Activated CD8-positive, alpha-beta T cell treated with anti-CD3 and anti-CD28 coated beads for 36 hours (primary cell): ENCODE measurements around the gene BPIFB2. TPM values are rescaled to one million over a fixed set of nuclear protein-coding genes. Genes with fewer than 3 reads are reported as not detected.

Source experiments
- ATAC-seq: fragments of 200-7000 bp; cut with Tn5 transposase; one replicate; pipeline ENCODE4 v1.10.0; 2021; ENCODE audit warnings: mild to moderate bottlenecking, moderate library complexity
- CTCF ChIA-PET: fragments of 350-600 bp; sonication (Branson Sonifier 250); formaldehyde crosslinking; loops from one replicate; lab custom pipeline; 2021; ENCODE audit warnings: antibody characterized with exemption; lab: Charles Lee
- POLR2A ChIA-PET: fragments of 350-600 bp; sonication (Branson Sonifier 250); formaldehyde crosslinking; loops from one replicate; lab custom pipeline; 2021; ENCODE audit warnings: antibody characterized with exemption; lab: Charles Lee
- DNase-seq: peaks from one replicate; pipeline ENCODE4 v3.0.0-alpha.2; 2020
- H3K27ac Mint-ChIP-seq: one replicate; pipeline ENCODE4 v1.8.0; 2021; ENCODE audit warnings: mild to moderate bottlenecking, mixed read lengths
- H3K27me3 Mint-ChIP-seq: one replicate; pipeline ENCODE4 v1.8.0; 2021; ENCODE audit warnings: mixed read lengths
- H3K36me3 Mint-ChIP-seq: one replicate; pipeline ENCODE4 v1.8.0; 2021; ENCODE audit warnings: low read depth, mixed read lengths
- H3K4me1 Mint-ChIP-seq: one replicate; pipeline ENCODE4 v1.8.0; 2021; ENCODE audit warnings: low read depth, mixed read lengths
- H3K4me3 Mint-ChIP-seq: one replicate; pipeline ENCODE4 v1.8.0; 2021; ENCODE audit warnings: mild to moderate bottlenecking, moderate library complexity, mixed read lengths
- H3K9me3 Mint-ChIP-seq: one replicate; pipeline ENCODE4 v1.8.0; 2021; ENCODE audit warnings: mixed read lengths
- CTCF ChIP-seq: fragments of 200-600 bp; IDR thresholded peaks from one replicate; pipeline ENCODE4 v1.8.0; 2022; ENCODE audit warnings: antibody characterized with exemption, mild to moderate bottlenecking
- intact Hi-C: fragments of 100-400 bp; cut with micrococcal nuclease; formaldehyde crosslinking; loops from one replicate; pipeline ENCODE4 v1.10.0; 2022
- total RNA-seq, 2 experiments: library from RNA; stranded (reverse); gene quantifications; one replicate each; pipeline ENCODE4 v1.2.3, GENCODE V29; 2021

The BPIFB2 gene
- not detected for total RNA-seq

GRCh38 chr20:33007376-33008335 lies at the start of gene BPIFB2:
Gene BPIFB2, plus strand, starts transcription at chr20:33007704. Its CDS starts 871 bp downstream, at chr20:33008575.
- intact Hi-C loops = no loop called here
- no peaks in the 10 kb centered on the region for H3K27me3 Mint-ChIP-seq
- no peaks in the 10 kb centered on the region for H3K36me3 Mint-ChIP-seq
- ChIA-PET CTCF (interaction anchor here (1.1 kb wide), 1 partner anchor 218 kb away, joined by 3 read pairs; no protein-coding TSS in a partner anchor), POLR2A (interaction anchor here (1.3 kb wide), 1 partner anchor 31 kb away, joined by 3 read pairs; no protein-coding TSS in a partner anchor)
- H3K4me3 Mint-ChIP-seq = no peak within 1 kb of the TSS
- H3K27ac Mint-ChIP-seq = no peak within 1 kb of the TSS
- peaks cover 3% of the 10 kb centered on the region for H3K9me3 Mint-ChIP-seq
- DNase-seq (no peak), ATAC-seq (no peak)
- TF ChIP-seq CTCF = no peak
- H3K4me1 Mint-ChIP-seq = peaks cover 6% of the 10 kb centered on the region

GRCh38 chr20:32958574-32958973 lies 48.9 kb upstream of the BPIFB2 start:
- CTCF ChIA-PET = interaction anchor here (1.0 to 1.1 kb wide), 2 partner anchors 13 to 46 kb away, joined by 3 to 6 read pairs; no protein-coding TSS in a partner anchor
- H3K36me3 Mint-ChIP-seq = peaks cover 6% of the 10 kb centered on the region
- intact Hi-C loops = no loop called here
- H3K9me3 Mint-ChIP-seq = peaks cover 27% of the 10 kb centered on the region
- TF ChIP-seq CTCF = no peak
- POLR2A ChIA-PET = interaction anchor here (0.6 kb wide), 1 partner anchor 17 kb away, joined by 3 read pairs; no protein-coding TSS in a partner anchor
- no peak overlapping the region for H3K27ac Mint-ChIP-seq
- ATAC-seq = no peak
- H3K4me1 Mint-ChIP-seq = peaks cover 9% of the 10 kb centered on the region
- no peak overlapping the region for H3K4me3 Mint-ChIP-seq
- no peak for DNase-seq
- H3K27me3 Mint-ChIP-seq = no peaks in the 10 kb centered on the region

- CTCF ChIA-PET = interaction anchor here (1.1 to 2.2 kb wide), 2 partner anchors 9 to 13 kb away, joined by 3 to 5 read pairs; no protein-coding TSS in a partner anchor
- H3K27ac Mint-ChIP-seq = no peak overlapping the region
- TF ChIP-seq CTCF = no peak
- DNase-seq (no peak), ATAC-seq (no peak)
- H3K27me3 Mint-ChIP-seq = no peaks in the 10 kb centered on the region
- no peak overlapping the region for H3K4me3 Mint-ChIP-seq
- POLR2A ChIA-PET = no interaction called here
- peaks cover 23% of the 10 kb centered on the region for H3K9me3 Mint-ChIP-seq
- peaks cover 6% of the 10 kb centered on the region for H3K36me3 Mint-ChIP-seq
- intact Hi-C loops = no loop called here
- peaks cover 14% of the 10 kb centered on the region for H3K4me1 Mint-ChIP-seq
These were observed 47.9 kb upstream of the BPIFB2 start for GRCh38 chr20:32959351-32960221.

- no peaks in the 10 kb centered on the region for H3K27me3 Mint-ChIP-seq
- H3K36me3 Mint-ChIP-seq = peaks cover 6% of the 10 kb centered on the region
- ChIA-PET POLR2A (interaction anchor here (0.9 kb wide), 1 partner anchor 36 kb away, joined by 3 read pairs; no protein-coding TSS in a partner anchor), CTCF (interaction anchor here (1.1 to 2.2 kb wide), 2 partner anchors 10 to 14 kb away, joined by 3 to 5 read pairs; no protein-coding TSS in a partner anchor)
- no peak for ATAC-seq
- TF ChIP-seq CTCF = no peak
- H3K4me1 Mint-ChIP-seq = peaks cover 15% of the 10 kb centered on the region
- no peak overlapping the region for H3K27ac Mint-ChIP-seq
- H3K9me3 Mint-ChIP-seq = peaks cover 20% of the 10 kb centered on the region
- no peak overlapping the region for H3K4me3 Mint-ChIP-seq
- intact Hi-C loops = no loop called here
- no peak for DNase-seq
These were observed 47.3 kb upstream of the BPIFB2 start for GRCh38 chr20:32960222-32960518.
